ENCODE data around the gene ATG4D. TPM values are rescaled to one million over a fixed set of nuclear protein-coding genes. Genes with fewer than 3 reads are reported as not detected.

ATG4D gene
- total RNA-seq, 4 donors from 2014 or later = 46.5 to 59.3 (median 51.4) TPM

DNA sequence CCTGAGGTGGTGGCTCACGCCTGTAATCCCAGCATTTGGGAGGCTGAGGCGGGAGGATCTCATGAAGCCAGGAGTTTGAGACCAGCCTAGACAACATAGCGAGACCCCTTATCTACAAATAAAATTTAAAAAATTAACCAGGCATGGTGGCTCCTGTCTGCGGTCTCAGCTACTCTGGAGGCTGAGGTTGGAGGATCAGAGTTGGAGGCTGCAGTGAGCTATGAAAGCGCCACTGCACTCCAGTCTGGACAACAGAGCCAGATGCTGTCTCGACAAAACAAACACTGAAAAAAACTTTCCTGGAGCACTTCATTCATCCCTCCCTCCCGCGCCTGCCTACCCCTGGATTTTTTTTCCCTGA lies 665 bp upstream of the ATG4D start:
- H3K36me3 ChIP-seq = peaks cover 0 to 28% (median 10%) of the 10 kb centered on the region in 3 donors
- TF ChIP-seq POLR2A (IDR thresholded peaks at IDR 0.05) = no peak
- TF ChIP-seq, protein P1, sequence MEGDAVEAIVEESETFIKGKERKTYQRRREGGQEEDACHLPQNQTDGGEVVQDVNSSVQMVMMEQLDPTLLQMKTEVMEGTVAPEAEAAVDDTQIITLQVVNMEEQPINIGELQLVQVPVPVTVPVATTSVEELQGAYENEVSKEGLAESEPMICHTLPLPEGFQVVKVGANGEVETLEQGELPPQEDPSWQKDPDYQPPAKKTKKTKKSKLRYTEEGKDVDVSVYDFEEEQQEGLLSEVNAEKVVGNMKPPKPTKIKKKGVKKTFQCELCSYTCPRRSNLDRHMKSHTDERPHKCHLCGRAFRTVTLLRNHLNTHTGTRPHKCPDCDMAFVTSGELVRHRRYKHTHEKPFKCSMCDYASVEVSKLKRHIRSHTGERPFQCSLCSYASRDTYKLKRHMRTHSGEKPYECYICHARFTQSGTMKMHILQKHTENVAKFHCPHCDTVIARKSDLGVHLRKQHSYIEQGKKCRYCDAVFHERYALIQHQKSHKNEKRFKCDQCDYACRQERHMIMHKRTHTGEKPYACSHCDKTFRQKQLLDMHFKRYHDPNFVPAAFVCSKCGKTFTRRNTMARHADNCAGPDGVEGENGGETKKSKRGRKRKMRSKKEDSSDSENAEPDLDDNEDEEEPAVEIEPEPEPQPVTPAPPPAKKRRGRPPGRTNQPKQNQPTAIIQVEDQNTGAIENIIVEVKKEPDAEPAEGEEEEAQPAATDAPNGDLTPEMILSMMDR (IDR thresholded peaks at IDR 0.05) = no peak
- H3K4me3 ChIP-seq = peak overlapping the region in 3 of 4 donors; percentile 82 to 93 (median 89)
- WGBS, 2 donors = 45 to 47% methylated on average over 8 of the region's 8 CpGs
- peak overlapping the region; percentile 86 to 98 (median 96) for H3K27ac ChIP-seq
- H3K27me3 ChIP-seq = peaks cover 0 to 6% (median 0%) of the 10 kb centered on the region in 4 donors
- DNase-seq = no peak
- H3K4me1 ChIP-seq = peaks cover 17 to 45% (median 20%) of the 10 kb centered on the region in 3 donors
- no peaks in the 10 kb centered on the region for H3K9me3 ChIP-seq
- intact Hi-C loops (cut with DNase I) = no loop called here

GRCh38 chr19:10544242-10544752 lies 593 bp downstream of the ATG4D start:
- intact Hi-C loops (cut with DNase I) = no loop called here
- TF ChIP-seq, protein P1 (IDR thresholded peaks at IDR 0.05) = no peak
- TF ChIP-seq POLR2A (IDR thresholded peaks at IDR 0.05) = no peak
- no peak for DNase-seq

DNA sequence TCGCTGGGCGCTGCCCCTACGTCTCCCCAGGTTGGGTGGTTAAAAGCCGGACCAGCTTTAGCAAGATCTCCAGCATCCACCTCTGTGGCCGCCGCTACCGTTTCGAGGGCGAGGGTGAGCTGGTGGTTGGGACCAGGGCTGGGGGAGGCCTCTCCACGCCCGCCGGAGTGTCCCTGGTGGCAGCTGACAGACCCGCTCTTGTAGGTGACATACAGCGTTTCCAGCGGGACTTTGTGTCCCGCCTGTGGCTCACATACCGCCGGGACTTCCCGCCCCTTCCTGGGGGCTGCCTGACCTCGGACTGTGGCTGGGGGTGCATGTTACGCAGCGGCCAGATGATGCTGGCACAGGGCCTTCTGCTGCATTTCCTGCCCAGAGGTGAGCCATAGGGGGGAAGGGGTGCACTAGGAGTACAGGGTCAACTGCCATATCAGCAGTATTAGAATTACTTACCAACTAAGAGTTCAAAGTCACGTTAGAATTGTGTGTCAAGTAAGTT lies 1.1 kb downstream of the ATG4D start:
- WGBS, 2 donors = 0 to 49% methylated on average over 1 to 14 of the region's 23 CpGs
- peak overlapping the region; percentile 82 to 96 (median 91) for H3K4me3 ChIP-seq
- no peak for TF ChIP-seq POLR2A (IDR thresholded peaks at IDR 0.05)
- TF ChIP-seq, protein P1 (IDR thresholded peaks at IDR 0.05) = no peak
- H3K36me3 ChIP-seq = peaks cover 6 to 45% (median 20%) of the 10 kb centered on the region in 3 donors
- no peaks in the 10 kb centered on the region for H3K27me3 ChIP-seq
- intact Hi-C loops (cut with DNase I) = no loop called here
- H3K9me3 ChIP-seq = no peaks in the 10 kb centered on the region
- DNase-seq = no peak
- H3K4me1 ChIP-seq = peaks cover 17 to 52% (median 20%) of the 10 kb centered on the region in 3 donors
- H3K27ac ChIP-seq = peak overlapping the region; percentile 86 to 98 (median 96)

More at GRCh38 chr19:10544242-10544752, 593 bp downstream of the ATG4D start:
- WGBS, 2 donors = 8 to 20% methylated on average over 8 to 13 of the region's 22 CpGs
- H3K27me3 ChIP-seq = peaks cover 0 to 2% (median 0%) of the 10 kb centered on the region in 4 donors
- H3K27ac ChIP-seq = peak overlapping the region; percentile 86 to 98 (median 96)
- H3K4me3 ChIP-seq = peak overlapping the region; percentile 82 to 96 (median 91)
- H3K9me3 ChIP-seq = no peaks in the 10 kb centered on the region
- H3K4me1 ChIP-seq = peaks cover 17 to 47% (median 20%) of the 10 kb centered on the region in 3 donors
- peaks cover 1 to 40% (median 17%) of the 10 kb centered on the region in 3 donors for H3K36me3 ChIP-seq

DNA sequence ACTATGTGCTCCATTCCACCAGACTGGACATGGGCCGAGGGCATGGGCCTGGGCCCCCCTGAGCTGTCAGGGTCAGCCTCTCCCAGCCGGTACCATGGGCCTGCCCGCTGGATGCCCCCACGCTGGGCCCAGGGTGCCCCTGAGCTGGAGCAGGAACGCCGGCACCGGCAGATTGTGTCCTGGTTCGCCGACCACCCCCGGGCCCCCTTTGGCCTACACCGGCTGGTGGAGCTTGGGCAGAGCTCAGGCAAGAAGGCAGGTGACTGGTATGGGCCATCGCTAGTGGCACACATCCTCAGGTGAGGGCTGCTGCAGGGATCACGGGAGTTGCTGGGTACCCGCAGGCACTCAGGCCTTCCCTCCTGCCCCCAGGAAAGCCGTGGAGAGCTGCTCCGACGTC lies 3.1 kb downstream of the ATG4D start:
- TF ChIP-seq, protein P1 (IDR thresholded peaks at IDR 0.05) = no peak
- no peak for TF ChIP-seq POLR2A (IDR thresholded peaks at IDR 0.05)
- Histone ChIP-seq H3K4me3 (no peak overlapping the region), H3K27me3 (no peaks in the 10 kb centered on the region), H3K36me3 (peaks cover 17 to 66% (median 30%) of the 10 kb centered on the region in 3 donors), H3K9me3 (no peaks in the 10 kb centered on the region), H3K4me1 (peaks cover 17 to 54% (median 20%) of the 10 kb centered on the region in 3 donors), H3K27ac (no peak overlapping the region)
- WGBS, 2 donors = 80 to 98% methylated on average over 1 to 7 of the region's 17 CpGs
- intact Hi-C loops (cut with DNase I) = no loop called here
- no peak for DNase-seq

DNA sequence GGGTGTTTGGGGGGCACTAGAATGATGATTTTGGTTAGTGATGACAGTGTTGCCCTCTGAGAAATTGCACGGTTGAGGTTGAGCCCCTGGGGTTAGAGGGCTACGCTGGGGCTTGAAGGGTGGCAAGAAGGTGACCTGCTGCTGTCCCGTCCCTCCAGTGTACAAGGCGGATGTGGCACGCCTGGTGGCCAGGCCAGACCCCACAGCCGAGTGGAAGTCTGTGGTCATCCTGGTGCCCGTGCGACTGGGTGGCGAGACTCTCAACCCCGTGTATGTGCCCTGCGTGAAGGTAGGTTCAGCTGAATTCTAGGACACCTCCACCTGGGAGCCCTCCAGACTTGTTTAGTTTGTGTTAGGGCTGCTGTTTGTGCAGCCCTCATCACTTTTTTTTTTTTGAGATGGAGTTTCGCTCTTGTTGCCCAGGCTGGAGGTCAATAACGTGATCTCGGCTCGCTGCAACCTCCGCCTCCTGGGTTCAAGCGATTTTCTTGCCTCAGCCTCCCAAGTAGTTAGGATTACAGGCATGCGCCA lies 5.1 kb downstream of the ATG4D start:
- Histone ChIP-seq H3K27ac (no peak overlapping the region), H3K4me1 (peaks cover 28 to 67% (median 31%) of the 10 kb centered on the region in 3 donors), H3K36me3 (peaks cover 28 to 85% (median 48%) of the 10 kb centered on the region in 3 donors), H3K27me3 (no peaks in the 10 kb centered on the region), H3K4me3 (no peak overlapping the region), H3K9me3 (no peaks in the 10 kb centered on the region)
- 94 to 95% methylated on average over 16 to 18 of the region's 18 CpGs for WGBS, 2 donors
- TF ChIP-seq, protein P1 (IDR thresholded peaks at IDR 0.05) = no peak
- no peak for TF ChIP-seq POLR2A (IDR thresholded peaks at IDR 0.05)
- DNase-seq = no peak
- intact Hi-C loops (cut with DNase I) = no loop called here
